Limb (tissue), 2 donors: Measurements from ENCODE around the gene ROR2.
A peak's percentile ranks its signal among the peaks of the same experiment; 100 is the strongest.
"Not testable (repeated sequence)": the region's sequence is repeated elsewhere in the genome, so short reads cannot be mapped to it uniquely, and the experiment has no call there.

Experiments
- DNase-seq, 2 donors: peaks; one replicate each; pipeline ENCODE4 v3.0.0-alpha.2; 2016; ENCODE audit errors: extremely low spot score in 2 of 2

Gene ROR2

GRCh38 chr9:91644433-91644832, 305.6 kb downstream of the ROR2 start:
- no peak for DNase-seq

GRCh38 chr9:91643481-91644077, 306.4 kb downstream of the ROR2 start:
- DNase-seq, result no peak

GRCh38 chr9:91642771-91643170, 307.3 kb downstream of the ROR2 start:
- DNase-seq, result no peak

GRCh38 chr9:91640428-91640827, 309.6 kb downstream of the ROR2 start:
- DNase-seq, result no peak

GRCh38 chr9:91639054-91639453, 311.0 kb downstream of the ROR2 start:
- DNase-seq, result no peak

- not testable (repeated sequence) for DNase-seq
Measured at GRCh38 chr9:91634832-91635231, 315.2 kb downstream of the ROR2 start.

GRCh38 chr9:91629718-91630117, 320.3 kb downstream of the ROR2 start:
- no peak for DNase-seq

- DNase-seq, result no peak
Measured at GRCh38 chr9:91628892-91629291, 321.1 kb downstream of the ROR2 start.

- DNase-seq, result no peak
Measured at GRCh38 chr9:91625331-91625730, 324.7 kb downstream of the ROR2 start.

GRCh38 chr9:91623004-91623403, 327.0 kb downstream of the ROR2 start:
- DNase-seq, result no peak

- not testable (repeated sequence) for DNase-seq
Measured at GRCh38 chr9:91622121-91622520, 327.9 kb downstream of the ROR2 start.

- DNase-seq, result not testable (repeated sequence)
Measured at GRCh38 chr9:91614044-91614443, 336.0 kb downstream of the ROR2 start.

GRCh38 chr9:91611582-91611981, 338.4 kb downstream of the ROR2 start:
- no peak for DNase-seq

- DNase-seq, result no peak
Measured at GRCh38 chr9:91606255-91606995, 343.6 kb downstream of the ROR2 start.

- DNase-seq, result no peak
Measured at GRCh38 chr9:91604451-91605179, 345.4 kb downstream of the ROR2 start.

- no peak for DNase-seq
Measured at GRCh38 chr9:91603932-91604331, 346.1 kb downstream of the ROR2 start.

- DNase-seq, result no peak
Measured at GRCh38 chr9:91599564-91599963, 350.5 kb downstream of the ROR2 start.

GRCh38 chr9:91591627-91592026, 358.4 kb downstream of the ROR2 start:
- DNase-seq, result no peak

- peak; percentile 18 to 50 for DNase-seq
Measured at GRCh38 chr9:91589101-91589553, 360.9 kb downstream of the ROR2 start.

GRCh38 chr9:91586282-91586681, 363.7 kb downstream of the ROR2 start:
- DNase-seq, result no peak

- no peak for DNase-seq
Measured at GRCh38 chr9:91583966-91584365, 366.1 kb downstream of the ROR2 start.

- no peak for DNase-seq
Measured at GRCh38 chr9:91583161-91583875, 366.7 kb downstream of the ROR2 start.
